GM04503 (cell line): ENCODE measurements around the gene OLFML3.

Experiments
- DNase-seq: peaks from one replicate; pipeline ENCODE4 v3.0.0-alpha.2; 2012; ENCODE audit warnings: low read depth

OLFML3 gene

DNA sequence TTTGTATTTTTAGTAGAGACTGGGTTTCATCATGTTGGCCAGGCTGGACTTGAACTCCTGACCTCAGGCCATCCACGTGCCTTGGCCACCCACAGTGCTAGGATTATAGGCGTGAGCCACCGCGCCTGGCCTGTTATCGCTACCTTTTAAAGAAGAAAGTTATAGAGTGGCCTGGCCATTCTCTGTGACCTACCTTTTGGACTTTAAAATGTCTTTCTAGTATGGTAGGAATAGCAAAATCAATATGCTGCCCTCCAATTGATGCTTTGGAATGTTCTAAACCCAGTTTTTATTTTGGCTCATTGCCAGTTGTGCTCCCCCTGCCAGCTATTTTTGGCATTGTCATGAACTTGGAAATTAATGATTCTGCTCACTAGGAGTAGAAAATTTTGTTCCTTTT is 30.3 kb upstream of the OLFML3 start:
- no peak for DNase-seq

DNA sequence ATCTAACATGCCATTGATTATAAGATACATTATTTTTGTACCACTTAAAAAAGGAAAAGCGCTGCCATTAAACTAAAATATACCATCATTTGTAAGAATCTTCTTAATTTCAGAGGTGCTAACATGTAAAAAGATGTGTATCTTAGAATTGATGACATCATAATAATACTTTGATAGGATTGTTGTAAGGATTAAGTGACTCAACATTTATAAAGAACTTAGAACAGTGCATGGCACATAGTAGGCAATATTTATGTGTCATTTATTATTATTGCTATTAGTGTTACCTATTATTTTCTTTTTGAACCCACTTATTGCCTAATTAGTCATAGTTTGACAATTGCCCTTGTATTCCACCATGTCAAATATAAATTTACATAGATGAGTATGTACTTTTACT is 28.4 kb upstream of the OLFML3 start:
- DNase-seq, result no peak

GRCh38 chr1:113951719-113952118 is 27.6 kb upstream of the OLFML3 start:
- no peak for DNase-seq

DNA sequence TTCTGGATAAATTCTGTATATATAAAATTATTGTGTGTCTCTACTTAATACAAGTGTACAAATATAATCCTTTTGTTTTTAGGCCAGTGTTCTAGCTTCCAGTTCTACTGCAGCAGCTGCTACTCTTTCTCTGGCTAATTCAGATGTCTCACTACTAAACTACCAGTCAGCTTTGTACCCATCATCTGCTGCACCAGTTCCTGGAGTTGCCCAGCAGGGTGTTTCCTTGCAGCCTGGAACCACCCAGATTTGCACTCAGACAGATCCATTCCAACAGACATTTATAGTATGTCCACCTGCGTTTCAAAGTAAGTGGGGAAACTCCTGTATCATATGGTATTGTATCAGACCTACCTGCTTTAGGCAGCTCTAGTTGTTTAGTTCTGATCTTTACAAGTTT is 21.3 kb upstream of the OLFML3 start:
- DNase-seq, result no peak

DNA sequence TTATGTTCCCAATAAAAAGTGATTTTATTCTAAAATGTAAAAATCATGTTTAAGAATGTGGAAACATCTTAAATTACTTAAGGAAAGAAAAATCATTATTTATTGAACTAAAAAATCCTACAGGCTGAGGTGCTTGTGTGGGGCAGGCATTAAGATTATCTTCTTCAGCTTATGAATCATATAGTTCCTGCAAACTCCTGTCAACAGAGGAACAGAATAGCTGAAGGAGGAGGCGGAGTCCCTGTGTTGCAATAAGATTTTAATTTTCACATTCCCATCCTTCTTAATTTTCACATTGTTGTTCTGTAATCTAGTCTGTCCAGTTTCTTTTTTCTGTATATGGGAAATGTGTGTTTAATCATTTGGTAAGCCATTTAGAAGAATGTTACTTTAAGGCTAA is 20.6 kb upstream of the OLFML3 start:
- no peak for DNase-seq

GRCh38 chr1:113963281-113963906 is 15.9 kb upstream of the OLFML3 start:
- DNase-seq, result no peak

- no peak for DNase-seq
These were observed 13.4 kb upstream of the OLFML3 start for GRCh38 chr1:113965703-113966412.

GRCh38 chr1:113972954-113973353 is 6.3 kb upstream of the OLFML3 start:
- no peak for DNase-seq

DNA sequence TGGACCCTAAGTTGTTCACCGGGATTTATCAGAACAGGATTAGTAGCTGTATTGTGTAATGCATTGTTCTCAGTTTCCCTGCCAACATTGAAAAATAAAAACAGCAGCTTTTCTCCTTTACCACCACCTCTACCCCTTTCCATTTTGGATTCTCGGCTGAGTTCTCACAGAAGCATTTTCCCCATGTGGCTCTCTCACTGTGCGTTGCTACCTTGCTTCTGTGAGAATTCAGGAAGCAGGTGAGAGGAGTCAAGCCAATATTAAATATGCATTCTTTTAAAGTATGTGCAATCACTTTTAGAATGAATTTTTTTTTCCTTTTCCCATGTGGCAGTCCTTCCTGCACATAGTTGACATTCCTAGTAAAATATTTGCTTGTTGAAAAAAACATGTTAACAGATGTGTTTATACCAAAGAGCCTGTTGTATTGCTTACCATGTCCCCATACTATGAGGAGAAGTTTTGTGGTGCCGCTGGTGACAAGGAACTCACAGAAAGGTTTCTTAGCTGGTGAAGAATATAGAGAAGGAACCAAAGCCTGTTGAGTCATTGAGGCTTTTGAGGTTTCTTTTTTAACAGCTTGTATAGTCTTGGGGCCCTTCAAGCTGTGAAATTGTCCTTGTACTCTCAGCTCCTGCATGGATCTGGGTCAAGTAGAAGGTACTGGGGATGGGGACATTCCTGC is 3.9 kb upstream of the OLFML3 start:
- peak; percentile 23 for DNase-seq

DNA sequence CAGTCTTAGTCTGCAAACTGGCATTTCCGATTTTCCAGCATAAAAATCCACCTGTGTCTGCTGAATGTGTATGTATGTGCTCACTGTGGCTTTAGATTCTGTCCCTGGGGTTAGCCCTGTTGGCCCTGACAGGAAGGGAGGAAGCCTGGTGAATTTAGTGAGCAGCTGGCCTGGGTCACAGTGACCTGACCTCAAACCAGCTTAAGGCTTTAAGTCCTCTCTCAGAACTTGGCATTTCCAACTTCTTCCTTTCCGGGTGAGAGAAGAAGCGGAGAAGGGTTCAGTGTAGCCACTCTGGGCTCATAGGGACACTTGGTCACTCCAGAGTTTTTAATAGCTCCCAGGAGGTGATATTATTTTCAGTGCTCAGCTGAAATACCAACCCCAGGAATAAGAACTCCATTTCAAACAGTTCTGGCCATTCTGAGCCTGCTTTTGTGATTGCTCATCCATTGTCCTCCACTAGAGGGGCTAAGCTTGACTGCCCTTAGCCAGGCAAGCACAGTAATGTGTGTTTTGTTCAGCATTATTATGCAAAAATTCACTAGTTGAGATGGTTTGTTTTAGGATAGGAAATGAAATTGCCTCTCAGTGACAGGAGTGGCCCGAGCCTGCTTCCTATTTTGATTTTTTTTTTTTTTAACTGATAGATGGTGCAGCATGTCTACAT is 2.5 kb upstream of the OLFML3 start:
- no peak for DNase-seq

DNA sequence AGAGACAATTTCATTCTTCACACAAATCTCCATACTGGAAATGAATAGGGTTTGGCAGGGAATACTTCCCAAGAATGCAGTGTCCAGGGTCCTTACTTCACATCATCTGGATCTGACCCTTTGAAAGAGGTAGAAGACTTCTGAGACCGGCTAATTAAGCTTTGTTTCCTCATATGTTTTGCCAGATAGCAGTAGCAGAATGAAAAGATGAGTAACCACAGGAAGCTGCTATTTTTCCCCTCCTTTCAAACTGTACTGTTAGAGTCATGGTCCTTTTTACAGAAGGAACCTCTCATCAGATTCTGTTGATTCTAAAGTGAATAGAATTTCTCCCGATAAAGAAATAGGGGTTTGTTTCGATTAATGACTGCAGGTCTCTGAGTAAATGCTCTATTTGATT is 1.4 kb upstream of the OLFML3 start:
- DNase-seq, result no peak

GRCh38 chr1:113980110-113980509 is 836 bp downstream of the OLFML3 start:
- no peak for DNase-seq

DNA sequence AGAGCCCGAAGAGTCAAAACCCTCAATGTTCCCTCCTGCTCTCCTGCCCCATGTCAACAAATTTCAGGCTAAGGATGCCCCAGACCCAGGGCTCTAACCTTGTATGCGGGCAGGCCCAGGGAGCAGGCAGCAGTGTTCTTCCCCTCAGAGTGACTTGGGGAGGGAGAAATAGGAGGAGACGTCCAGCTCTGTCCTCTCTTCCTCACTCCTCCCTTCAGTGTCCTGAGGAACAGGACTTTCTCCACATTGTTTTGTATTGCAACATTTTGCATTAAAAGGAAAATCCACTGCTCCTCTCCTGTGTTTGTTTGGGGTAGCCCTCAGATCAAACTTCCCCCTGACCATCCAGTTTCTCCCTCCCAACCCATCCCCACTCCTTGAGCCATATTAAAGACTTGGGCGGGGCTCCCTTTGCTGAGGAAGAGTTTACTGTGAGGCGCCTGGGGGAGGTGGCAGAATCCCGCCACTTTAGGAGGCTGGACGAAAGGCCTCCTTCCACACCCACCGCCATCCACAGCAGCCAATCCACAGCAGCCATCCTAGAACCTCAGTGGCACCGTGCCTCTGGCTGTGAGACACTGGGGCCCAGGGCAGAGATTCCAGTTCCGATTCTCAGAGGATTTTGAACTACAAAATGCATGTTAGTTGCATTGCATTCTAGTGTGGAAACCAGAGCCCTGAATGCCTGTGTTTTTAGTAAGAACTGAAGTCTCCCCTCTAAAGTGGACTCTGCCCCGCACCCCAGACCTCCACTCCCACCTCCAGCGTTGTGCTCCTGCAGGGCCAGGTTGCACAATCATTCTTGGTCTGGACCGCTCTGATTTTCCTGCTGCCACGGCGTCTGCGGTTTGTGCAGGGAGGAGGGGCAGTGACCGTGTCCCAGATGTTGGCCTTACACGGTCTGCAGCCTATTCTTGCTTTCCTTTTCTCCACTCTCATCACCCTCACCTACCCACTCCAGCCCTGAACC is 3.0 kb downstream of the OLFML3 start:
- DNase-seq, result peak; percentile 56

DNA sequence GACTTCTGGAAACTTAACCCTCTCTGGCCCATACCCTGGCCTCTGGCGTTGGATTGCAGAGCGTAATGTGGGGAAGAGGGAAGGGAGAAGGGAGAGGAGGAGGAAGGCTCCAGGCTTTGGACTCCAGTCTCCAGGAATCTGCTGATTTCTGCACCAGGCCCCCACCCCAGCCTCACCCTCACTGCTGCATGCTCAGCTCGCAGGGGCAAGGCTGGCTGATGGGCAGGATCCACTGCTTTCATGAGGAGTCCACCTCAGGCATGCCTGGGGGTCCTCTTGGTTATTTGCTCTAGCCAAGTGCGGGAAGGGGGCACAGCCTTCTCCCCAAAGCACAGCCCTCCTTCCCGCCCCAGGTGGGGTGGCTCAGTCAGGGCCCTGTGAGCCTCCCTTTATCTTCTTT is 3.7 kb downstream of the OLFML3 start:
- DNase-seq, result no peak

- no peak for DNase-seq
These were observed 4.1 kb downstream of the OLFML3 start for GRCh38 chr1:113983391-113983790.

DNA sequence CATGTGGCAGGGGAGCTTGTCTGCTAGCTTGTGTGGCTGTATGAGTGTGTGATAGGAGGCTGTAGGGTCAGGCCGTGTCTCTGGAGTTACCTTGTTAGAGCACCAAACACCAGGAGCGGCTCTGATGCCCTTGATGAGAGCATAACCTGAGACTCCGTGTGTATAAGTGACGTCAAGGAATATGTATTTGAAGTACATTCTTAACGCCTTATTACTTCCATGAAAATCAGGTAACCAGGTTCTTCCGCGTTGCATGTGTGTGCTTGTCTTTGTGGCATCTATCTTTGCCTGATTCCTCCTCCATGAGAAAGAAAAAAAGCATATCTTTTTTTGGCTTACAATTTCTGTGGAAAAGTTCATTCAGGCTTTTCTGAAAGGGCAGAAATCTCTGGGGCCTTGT is 4.6 kb downstream of the OLFML3 start:
- no peak for DNase-seq

DNA sequence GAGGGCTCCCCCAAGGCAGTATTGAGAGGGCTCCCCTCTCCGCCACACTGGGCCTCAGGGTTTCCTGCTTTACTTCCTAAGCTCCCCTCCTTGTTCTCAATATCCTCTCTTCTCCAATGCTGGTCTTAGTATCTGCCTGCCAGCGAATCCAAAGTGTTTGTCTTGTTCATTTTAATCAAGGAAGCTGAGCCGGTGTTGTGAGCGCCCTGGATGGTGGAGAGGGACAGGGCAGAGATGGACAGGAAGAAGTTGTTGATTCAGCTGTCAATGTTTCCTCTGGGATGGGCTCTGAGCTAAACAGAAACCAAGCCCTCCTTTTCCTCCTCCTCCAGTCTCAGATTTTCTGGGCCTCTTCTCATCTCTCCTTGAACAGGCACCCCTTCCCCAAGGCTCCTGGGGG is 5.4 kb downstream of the OLFML3 start:
- DNase-seq, result no peak

- no peak for DNase-seq
These were observed 7.5 kb downstream of the OLFML3 start for GRCh38 chr1:113986802-113987201.

GRCh38 chr1:113987259-113987658 is 8.0 kb downstream of the OLFML3 start:
- no peak for DNase-seq

DNA sequence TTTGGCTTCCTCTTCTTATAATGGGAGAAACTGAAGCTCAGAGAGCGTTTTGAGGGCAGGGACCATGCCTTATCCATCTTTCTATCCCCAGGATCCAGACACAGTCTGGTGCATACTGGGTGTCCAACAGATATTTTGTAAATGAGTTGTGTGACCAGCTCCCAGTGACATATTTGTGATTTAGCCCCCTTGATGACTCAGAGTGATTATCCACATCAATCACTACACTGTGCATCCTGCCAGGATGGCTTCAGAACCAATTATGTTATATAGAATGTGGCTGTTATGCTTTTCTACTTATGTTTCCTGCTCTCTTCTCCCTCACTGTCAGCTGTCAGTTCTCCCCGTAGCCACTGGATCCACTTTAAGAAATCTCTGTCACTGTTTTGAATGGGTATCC is 11.3 kb downstream of the OLFML3 start:
- DNase-seq, result no peak

DNA sequence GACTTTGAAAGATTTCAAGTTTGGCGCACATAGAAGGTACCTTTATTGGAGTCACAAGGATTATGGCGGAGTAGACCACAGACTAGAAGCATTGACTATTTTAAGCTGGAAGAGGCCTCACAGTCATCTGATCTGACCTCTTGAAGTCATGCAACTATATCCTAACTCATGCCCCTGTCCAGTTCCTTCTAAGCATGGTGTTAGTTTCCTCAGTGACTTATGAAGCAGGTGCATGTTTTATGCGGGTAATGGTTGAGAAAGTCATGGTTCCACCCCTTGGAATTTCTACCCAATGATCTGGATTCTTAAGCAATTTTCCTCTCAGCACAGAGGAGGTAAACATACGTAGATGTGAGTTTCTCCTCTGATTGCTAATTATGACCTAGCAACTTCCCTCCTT is 11.7 kb downstream of the OLFML3 start:
- DNase-seq, result no peak
